Endothelial cell of umbilical vein (primary cell): ENCODE results near the gene LRIG1. TPM values are rescaled to one million over a fixed set of nuclear protein-coding genes. Genes with fewer than 3 reads are reported as not detected.

ENCODE experiments used
- BruUV-seq: library from RNA; stranded (reverse); fragments of 400-500 nt; replicated peaks from 2 replicates; lab custom pipeline; 2021; lab: Mats Ljungman, UMichigan
- CTCF ChIA-PET: fragments of 300-600, 350-600 bp; sonication (Branson Sonifier 250); formaldehyde crosslinking; loops from one replicate; lab custom pipeline; 2021; ENCODE audit warnings: antibody characterized with exemption, inconsistent platforms; lab: Charles Lee
- POLR2A ChIA-PET: fragments of 300-600, 350-600 bp; sonication (Branson Sonifier 250); formaldehyde crosslinking; loops from one replicate; lab custom pipeline; 2021; ENCODE audit warnings: antibody characterized with exemption, inconsistent platforms; lab: Charles Lee
- DNase-seq: peaks from one replicate; pipeline ENCODE4 v3.0.0-alpha.2; 2011; ENCODE audit warnings: low read depth, low spot score
- FAIRE-seq: peaks from 2 replicates; lab custom pipeline; 2011; peaks lifted over from hg19 to GRCh38; lab: Jason Lieb, UNC
- H2AFZ ChIP-seq: 2 replicates; pipeline ENCODE4 v1.6.0; 2012; ENCODE audit warnings: low read depth, low read length, control low read depth, inconsistent platforms
- H3K27ac ChIP-seq: 2 replicates; pipeline ENCODE4 v1.5.1; 2011; ENCODE audit warnings: low read depth, mild to moderate bottlenecking, control low read depth, low read length, moderate library complexity; ENCODE audit not compliant: insufficient read depth
- H3K27me3 ChIP-seq, 2 experiments: 2 replicates each; pipeline versions ENCODE4 v1.6.0 to v1.6.1; 2011; ENCODE audit warnings: low read length in 2 of 2, mixed read lengths in 1 of 2; ENCODE audit not compliant: control insufficient read depth in 2 of 2, insufficient read depth in 2 of 2
- H3K36me3 ChIP-seq, 2 experiments: 2 replicates in 1 of 2; 3 replicates in 1 of 2; pipeline ENCODE4 v1.5.1; 2011; ENCODE audit warnings: low read length in 2 of 2, mild to moderate bottlenecking in 1 of 2, moderate library complexity in 1 of 2; ENCODE audit not compliant: control insufficient read depth in 2 of 2, insufficient read depth in 2 of 2; ENCODE audit errors: extremely low read depth in 1 of 2
- H3K4me1 ChIP-seq: 3 replicates; pipeline ENCODE4 v1.5.1; 2011; ENCODE audit warnings: mild to moderate bottlenecking, low read length; ENCODE audit not compliant: control insufficient read depth, insufficient read depth; ENCODE audit errors: extremely low read depth
- H3K4me2 ChIP-seq: 2 replicates; pipeline ENCODE4 v1.6.1; 2011; ENCODE audit warnings: low read length, control low read depth, mixed read lengths; ENCODE audit not compliant: insufficient read depth
- H3K4me3 ChIP-seq, 3 experiments: fragments of 200-600 bp in 1 of 3; sonication (generic), shearing (Covaris generic) in 1 of 3; replicated peaks in 1 of 3; 2 replicates each; pipeline ENCODE4 v1.5.1; 2011 to 2016; ENCODE audit warnings: control low read depth in 3 of 3, low read length in 3 of 3, mild to moderate bottlenecking in 2 of 3, inconsistent platforms in 1 of 3, low read depth in 1 of 3, moderate library complexity in 1 of 3; ENCODE audit not compliant: insufficient read depth in 1 of 3
- H3K79me2 ChIP-seq: 2 replicates; pipeline ENCODE4 v1.6.0; 2012; ENCODE audit warnings: low read length, inconsistent platforms; ENCODE audit not compliant: control insufficient read depth, insufficient read depth
- H3K9ac ChIP-seq: replicated peaks from 2 replicates; pipeline ENCODE3; 2011; ENCODE audit warnings: low read length, control low read depth; ENCODE audit not compliant: insufficient read depth; ENCODE audit errors: extremely low read depth
- H3K9me1 ChIP-seq: replicated peaks from 3 replicates; pipeline ENCODE4 v1.6.0; 2011; ENCODE audit warnings: mild to moderate bottlenecking, low read length; ENCODE audit not compliant: control insufficient read depth, insufficient read depth; ENCODE audit errors: extremely low read depth
- H3K9me3 ChIP-seq: replicated peaks from 2 replicates; pipeline ENCODE4 v1.5.1; 2012; ENCODE audit warnings: low read length, inconsistent platforms; ENCODE audit not compliant: control insufficient read depth, insufficient read depth
- H4K20me1 ChIP-seq: replicated peaks from 2 replicates; pipeline ENCODE3; 2011; ENCODE audit warnings: mild to moderate bottlenecking, low read length; ENCODE audit not compliant: control insufficient read depth, insufficient read depth; ENCODE audit errors: extremely low read depth
- CTCF ChIP-seq, 2 donors: IDR thresholded peaks; 1 replicate in 1 of 2; 2 replicates in 1 of 2; pipeline ENCODE4 v1.5.1; 2011; ENCODE audit warnings: low read length in 2 of 2, mild to moderate bottlenecking in 2 of 2, moderate library complexity in 2 of 2, control low read depth in 1 of 2, inconsistent platforms in 1 of 2, low read depth in 1 of 2; ENCODE audit not compliant: insufficient read depth in 1 of 2; ENCODE audit errors: extremely low read depth in 1 of 2
- EZH2 ChIP-seq: IDR thresholded peaks from 2 replicates; pipeline ENCODE4 v1.6.1; 2012; ENCODE audit warnings: borderline replicate concordance, low read depth, mild to moderate bottlenecking, moderate library complexity, low read length, inconsistent platforms; ENCODE audit not compliant: severe bottlenecking
- FOS ChIP-seq: IDR thresholded peaks from 2 replicates; pipeline ENCODE4 v1.6.1; 2011; ENCODE audit warnings: mild to moderate bottlenecking, low read length, moderate library complexity, borderline replicate concordance; ENCODE audit not compliant: insufficient read depth
- GATA2 ChIP-seq: IDR thresholded peaks from 2 replicates; pipeline ENCODE4 v1.7.0; 2011; ENCODE audit warnings: low read depth, mild to moderate bottlenecking, moderate library complexity, mixed read lengths, low read length; ENCODE audit not compliant: insufficient read length, insufficient read depth
- JUN ChIP-seq: IDR thresholded peaks from 2 replicates; pipeline ENCODE4 v1.6.1; 2011; ENCODE audit warnings: borderline replicate concordance, low read depth; ENCODE audit not compliant: insufficient read length, insufficient read depth
- MYC ChIP-seq: IDR thresholded peaks from one replicate; pipeline ENCODE4 v1.6.1; 2011; ENCODE audit warnings: mild to moderate bottlenecking, low read depth, low read length
- POLR2A ChIP-seq: IDR thresholded peaks from 2 replicates; pipeline ENCODE4 v1.6.1; 2012; ENCODE audit warnings: low read depth, mild to moderate bottlenecking, control low read depth, low read length
- POLR2AphosphoS5 ChIP-seq: IDR thresholded peaks from 2 replicates; pipeline ENCODE4 v1.6.1; 2012; ENCODE audit warnings: low read depth, mild to moderate bottlenecking, control low read depth, low read length, moderate library complexity; ENCODE audit not compliant: insufficient read depth
- dilution Hi-C: fragments of 300-500 bp; cut with MboI; formaldehyde crosslinking; loops from one replicate; pipeline ENCODE4 v1.15.0; 2019; ENCODE audit warnings: low sequenced_read_pairs; ENCODE audit not compliant: extremely low pct_ligation_motif_present
- intact Hi-C: fragments of 100-400 bp; cut with micrococcal nuclease; formaldehyde crosslinking; loops from one replicate; pipeline ENCODE4 v1.10.0; 2022
- polyA plus RNA-seq, 4 experiments: library from polyadenylated mRNA; depleted of rRNA in 3 of 4; stranded (reverse) in 3 of 4; unstranded in 1 of 4; fragments of >200 nt; gene quantifications; 2 replicates each; pipeline versions ENCODE4 v1.2.1 to v1.2.3, GENCODE V29; 2011 to 2012; ENCODE audit warnings: missing spikeins in 1 of 4
- total RNA-seq: library from RNA; stranded (reverse); gene quantifications from 2 replicates; pipeline ENCODE4 v1.2.3, GENCODE V29; 2021
- TF ChIP-seq, protein P1 (sequence below): IDR thresholded peaks from 2 replicates; pipeline ENCODE4 v1.6.1; 2011; ENCODE audit not compliant: insufficient read depth, insufficient read length

LRIG1 gene
- total and polyA plus RNA-seq, 2 donors (not counting 3 experiments of a cell fraction or from before 2014, with no cell fraction given) = 50.3 to 52.2 TPM

GRCh38 chr3:66379565-66379964, 121.3 kb downstream of the LRIG1 start:
- no peak overlapping the region for H3K4me2 ChIP-seq
- H3K36me3 ChIP-seq = peaks cover 14 to 41% of the 10 kb centered on the region in 2 experiments
- no TSS peak for BruUV-seq
- dilution Hi-C loops (loop anchor here (25.0 kb wide), 1 partner anchor 433 kb away; no protein-coding TSS in a partner anchor), intact Hi-C loops (no loop called here)
- H3K9me1 ChIP-seq = no peaks in the 10 kb centered on the region
- no peak overlapping the region for H3K9ac ChIP-seq
- no peak overlapping the region for H2AFZ ChIP-seq
- ChIA-PET CTCF (interaction anchor here (2.2 to 2.9 kb wide), 3 partner anchors 15 to 102 kb away, joined by 10 to 43 read pairs (median 26); no protein-coding TSS in a partner anchor), POLR2A (no interaction called here)
- H3K27ac ChIP-seq = no peak overlapping the region
- no peaks in the 10 kb centered on the region for H3K27me3 ChIP-seq
- no peak overlapping the region for H3K4me3 ChIP-seq
- TF ChIP-seq POLR2A (no peak), POLR2AphosphoS5 (no peak), FOS (no peak), JUN (no peak), EZH2 (no peak), MYC (no peak), CTCF (IDR thresholded peaks at IDR 0.05; ENCODE audit: extremely low read depth in 1 of 2, insufficient read depth in 1 of 2, low read depth in 1 of 2, low read length in 2 of 2) (no peak), GATA2 (no peak)
- TF ChIP-seq, protein P1, sequence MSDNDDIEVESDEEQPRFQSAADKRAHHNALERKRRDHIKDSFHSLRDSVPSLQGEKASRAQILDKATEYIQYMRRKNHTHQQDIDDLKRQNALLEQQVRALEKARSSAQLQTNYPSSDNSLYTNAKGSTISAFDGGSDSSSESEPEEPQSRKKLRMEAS = no peak
- DNase-seq (no peak), FAIRE-seq (no peak)
- H3K9me3 ChIP-seq = no peaks in the 10 kb centered on the region
- H3K79me2 ChIP-seq = no peaks in the 10 kb centered on the region
- H4K20me1 ChIP-seq = no peaks in the 10 kb centered on the region
- peaks cover 10% of the 10 kb centered on the region for H3K4me1 ChIP-seq
